Esophagus muscularis mucosa (tissue), 4 donors: ENCODE data around the gene PXDN.

Experiments
- CTCF ChIP-seq, 3 experiments: fragments of 200-600 bp in 2 of 3; fragments of 450-650 bp in 1 of 3; sonication (generic) in 2 of 3; IDR thresholded peaks; one replicate each; pipeline ENCODE4 v1.5.1; 2017 to 2019; ENCODE audit warnings: antibody characterized with exemption in 3 of 3, mild to moderate bottlenecking in 2 of 3, moderate library complexity in 1 of 3
- EP300 ChIP-seq: sonication (generic); formaldehyde crosslinking; IDR thresholded peaks from one replicate; pipeline ENCODE4 v1.6.1; 2017; ENCODE audit warnings: antibody characterized with exemption
- POLR2A ChIP-seq: fragments of 450-650 bp; IDR thresholded peaks from one replicate; pipeline ENCODE4 v1.6.1; 2017; ENCODE audit warnings: antibody characterized with exemption, moderate library complexity, mild to moderate bottlenecking, low read depth
- POLR2AphosphoS5 ChIP-seq, 2 donors: sonication (generic); formaldehyde crosslinking; IDR thresholded peaks; one replicate each; pipeline ENCODE4 v1.6.1; 2017; ENCODE audit warnings: antibody characterized with exemption in 2 of 2

- TF ChIP-seq CTCF (IDR thresholded peaks at IDR 0.05): no peak
- no peak for TF ChIP-seq POLR2A
- TF ChIP-seq EP300: no peak
- no peak for TF ChIP-seq POLR2AphosphoS5 (IDR thresholded peaks at IDR 0.05)
Observed at GRCh38 chr2:1749489-1750119, 5.3 kb upstream of the PXDN start.
